Lower leg skin (tissue), 3 donors: ENCODE measurements around the gene KRAS.
"Not testable (repeated sequence)": the region's sequence is repeated elsewhere in the genome, so short reads cannot be mapped to it uniquely, and the experiment has no call there.

Experiments
- CTCF ChIP-seq, 3 donors: fragments of 450-650 bp; IDR thresholded peaks; one replicate each; pipeline ENCODE4 v1.5.1; 2016; ENCODE audit warnings: antibody characterized with exemption in 3 of 3, mild to moderate bottlenecking in 3 of 3, moderate library complexity in 2 of 3
- POLR2A ChIP-seq, 2 donors: fragments of 450-650 bp; IDR thresholded peaks; one replicate each; pipeline ENCODE4 v1.6.1; 2016 to 2017; ENCODE audit warnings: antibody characterized with exemption in 2 of 2, mild to moderate bottlenecking in 1 of 2, moderate library complexity in 1 of 2

- TF ChIP-seq CTCF, POLR2A (IDR thresholded peaks at IDR 0.05): not testable (repeated sequence)
Observed at GRCh38 chr12:25292810-25293221, 42.1 kb upstream of the KRAS start.
